ENCODE measurements around the gene RFX2.
A peak's percentile ranks its signal among the peaks of the same experiment; 100 is the strongest.
"Not testable (repeated sequence)": the region's sequence is repeated elsewhere in the genome, so short reads cannot be mapped to it uniquely, and the experiment has no call there.

Gene RFX2

DNA sequence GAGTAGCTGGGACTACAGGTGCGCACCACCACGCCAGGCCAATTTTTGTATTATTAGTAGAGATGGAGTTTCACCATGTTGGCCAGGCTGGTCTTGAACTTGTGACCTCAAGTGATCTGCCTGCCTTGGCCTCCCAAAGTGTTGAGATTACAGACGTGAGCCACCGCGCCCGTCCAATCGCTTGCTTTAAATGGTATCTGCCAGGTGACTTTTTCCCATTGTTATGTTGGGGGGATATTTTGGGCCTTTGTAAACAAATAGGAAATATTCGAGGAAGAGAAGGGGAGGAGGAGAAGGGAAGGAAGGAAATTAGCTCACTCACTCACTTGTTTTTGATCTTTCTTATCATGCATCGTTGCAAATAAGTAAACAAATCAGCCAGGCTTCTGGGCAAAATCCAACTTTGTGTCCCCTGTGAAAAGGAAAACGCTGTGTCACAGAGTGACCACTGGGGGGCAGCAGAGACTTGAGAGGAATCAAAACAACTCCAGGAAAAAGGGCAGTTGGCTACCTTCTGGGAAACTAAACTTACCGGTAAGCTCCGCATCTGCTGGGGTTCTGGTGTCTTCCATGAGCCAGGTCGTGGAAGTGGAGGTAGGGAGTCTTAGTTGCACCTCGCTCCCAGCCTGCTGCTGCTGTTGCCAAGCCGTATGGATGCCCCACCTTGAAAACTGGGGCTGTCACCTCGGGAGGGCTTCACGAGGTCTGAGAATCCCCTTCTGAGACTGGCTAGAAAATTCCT lies 123.1 kb downstream of the RFX2 start:
- DNase-seq, result peak; percentile 76

DNA sequence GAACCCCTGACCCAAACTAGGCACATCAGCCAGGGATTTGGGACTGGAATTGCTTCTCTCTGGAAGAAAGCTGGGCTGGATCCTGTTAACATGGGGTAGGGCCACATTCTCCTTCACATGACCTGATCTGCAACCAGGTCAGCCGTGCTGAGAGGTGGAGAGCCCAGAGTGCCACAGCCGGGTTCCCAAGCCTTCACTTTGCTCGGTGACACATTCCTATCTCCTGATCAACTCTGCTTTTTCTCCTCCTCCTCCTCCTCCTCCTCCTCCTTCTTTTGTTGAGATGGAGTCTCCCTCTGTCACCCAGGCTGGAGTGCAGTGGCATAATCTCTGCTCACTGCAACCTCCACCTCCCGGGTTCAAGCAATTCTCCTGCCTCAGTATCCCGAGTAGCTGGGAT lies 124.5 kb downstream of the RFX2 start:
- not testable (repeated sequence) for DNase-seq

DNA sequence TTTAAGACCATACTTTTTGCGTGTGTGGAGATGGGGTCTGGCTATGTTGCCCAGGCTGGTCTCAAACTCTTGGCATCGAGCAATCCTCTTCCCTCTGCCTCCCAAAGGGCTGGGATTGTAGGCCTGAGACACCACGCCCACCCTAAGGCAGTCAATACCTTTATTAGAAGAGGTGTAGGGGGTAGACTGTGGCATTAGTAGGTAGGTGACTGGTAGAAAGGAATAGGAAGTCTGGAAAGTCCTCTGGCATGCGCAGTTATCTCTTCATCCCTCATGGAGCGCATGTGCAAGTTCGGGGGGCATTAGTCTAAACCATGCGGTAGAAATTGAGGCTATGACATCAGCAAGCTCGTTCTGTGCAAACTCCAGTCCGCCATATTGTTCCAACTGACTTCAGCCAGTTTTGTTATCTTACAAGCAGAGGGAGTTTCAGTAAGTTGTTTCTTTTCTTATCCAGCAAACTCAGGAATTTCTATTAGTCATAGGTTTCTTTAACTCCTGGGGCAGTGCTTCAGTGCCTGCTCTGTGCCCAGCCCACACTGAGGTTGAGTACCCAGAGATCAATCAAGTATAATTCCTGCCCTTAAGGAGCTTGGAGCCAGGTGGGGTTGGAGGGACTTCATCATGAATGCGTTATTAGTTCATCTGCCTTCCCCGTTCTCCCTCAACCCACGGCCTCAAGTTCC lies 125.1 kb downstream of the RFX2 start:
- no peak for DNase-seq

DNA sequence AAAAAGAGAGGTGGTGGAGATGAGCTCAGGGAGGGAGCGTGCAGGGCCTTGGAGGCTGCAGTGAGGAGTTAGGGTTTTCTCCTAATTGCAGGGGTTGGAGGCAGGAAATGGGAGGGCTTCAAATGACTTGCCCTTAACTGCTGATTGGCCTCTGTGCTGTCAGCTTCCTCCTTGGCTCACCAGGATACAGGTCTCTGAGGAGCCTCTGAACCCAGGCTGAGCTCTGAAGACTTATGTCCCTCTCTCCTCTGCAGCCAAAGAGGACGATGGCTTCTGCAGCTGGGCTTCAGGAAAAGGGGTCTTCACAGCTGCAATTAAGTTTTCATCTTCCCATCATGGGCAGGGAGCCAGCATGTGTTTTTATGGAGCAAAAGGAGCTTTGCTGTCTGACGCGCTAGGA lies 125.7 kb downstream of the RFX2 start:
- no peak for DNase-seq

DNA sequence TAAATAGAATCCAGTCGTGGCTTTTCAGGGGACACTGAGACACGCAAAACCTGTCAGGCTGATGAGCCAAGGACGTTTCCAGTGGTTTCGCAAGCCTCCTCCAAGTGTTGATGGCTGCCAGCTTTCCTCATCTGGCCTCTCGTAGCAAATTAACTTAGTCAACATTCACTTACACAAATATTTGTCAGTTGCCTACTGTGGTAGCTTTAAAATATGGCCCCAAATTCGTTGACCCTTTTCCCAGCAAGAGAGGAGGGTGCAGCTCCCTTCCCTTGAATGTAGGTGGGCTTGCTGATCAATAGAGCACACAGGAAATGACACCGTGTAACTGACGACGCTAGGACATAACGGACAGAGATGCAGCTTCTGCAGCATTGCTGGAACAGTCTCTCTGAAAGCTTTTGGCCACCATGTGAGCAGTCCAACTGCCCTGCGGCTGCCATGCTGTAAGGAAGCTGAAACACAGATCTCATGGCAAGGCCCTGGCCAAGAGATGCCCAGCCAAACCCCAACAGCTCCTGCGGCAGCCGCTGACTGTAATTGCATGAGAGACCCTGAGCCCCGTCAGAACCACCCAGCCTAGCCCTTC lies 126.8 kb downstream of the RFX2 start:
- DNase-seq, result no peak

DNA sequence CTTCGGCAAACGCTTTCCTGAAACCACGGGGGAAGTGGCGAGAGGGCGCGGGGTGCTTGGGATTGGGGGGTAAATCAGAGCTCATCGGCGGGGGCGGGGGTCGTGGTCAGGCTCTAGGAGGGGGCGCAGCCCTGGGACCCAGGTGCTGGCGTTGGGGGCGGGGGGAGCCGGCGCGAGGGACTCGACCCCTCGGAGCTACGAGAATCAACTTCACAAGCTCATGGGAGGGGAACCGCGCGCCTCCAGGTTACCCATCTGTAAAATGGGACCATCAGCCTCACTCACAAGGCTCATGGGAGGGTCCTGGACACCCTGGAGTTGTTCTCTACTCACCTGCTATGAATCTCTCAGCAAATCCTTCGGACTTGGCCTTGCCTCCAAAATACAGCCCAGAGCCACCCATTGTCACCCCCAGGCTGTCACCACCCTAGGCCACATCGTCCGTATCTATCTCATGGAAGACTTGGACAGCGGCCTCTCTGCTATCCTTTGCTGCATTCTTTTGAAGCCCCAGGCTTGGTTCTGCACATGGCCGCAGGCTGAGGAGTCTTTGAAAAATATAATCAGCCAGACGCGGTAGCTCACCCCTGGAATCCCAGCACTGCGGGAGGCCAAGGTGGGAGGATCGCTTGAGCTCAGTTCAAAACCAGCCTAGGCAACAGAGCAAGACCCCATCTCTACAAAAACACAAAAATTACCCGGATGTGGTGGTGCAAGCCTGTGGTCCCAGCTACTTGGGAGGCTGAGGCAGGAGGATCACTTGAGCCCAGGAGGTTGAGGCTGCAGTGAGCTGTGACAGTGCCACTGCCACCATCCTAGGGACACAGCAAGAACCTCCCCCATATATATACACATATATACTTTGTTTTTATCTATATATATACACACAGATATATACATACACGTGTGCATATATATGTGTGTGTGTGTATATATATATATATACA lies 131.4 kb downstream of the RFX2 start:
- no peak for DNase-seq

DNA sequence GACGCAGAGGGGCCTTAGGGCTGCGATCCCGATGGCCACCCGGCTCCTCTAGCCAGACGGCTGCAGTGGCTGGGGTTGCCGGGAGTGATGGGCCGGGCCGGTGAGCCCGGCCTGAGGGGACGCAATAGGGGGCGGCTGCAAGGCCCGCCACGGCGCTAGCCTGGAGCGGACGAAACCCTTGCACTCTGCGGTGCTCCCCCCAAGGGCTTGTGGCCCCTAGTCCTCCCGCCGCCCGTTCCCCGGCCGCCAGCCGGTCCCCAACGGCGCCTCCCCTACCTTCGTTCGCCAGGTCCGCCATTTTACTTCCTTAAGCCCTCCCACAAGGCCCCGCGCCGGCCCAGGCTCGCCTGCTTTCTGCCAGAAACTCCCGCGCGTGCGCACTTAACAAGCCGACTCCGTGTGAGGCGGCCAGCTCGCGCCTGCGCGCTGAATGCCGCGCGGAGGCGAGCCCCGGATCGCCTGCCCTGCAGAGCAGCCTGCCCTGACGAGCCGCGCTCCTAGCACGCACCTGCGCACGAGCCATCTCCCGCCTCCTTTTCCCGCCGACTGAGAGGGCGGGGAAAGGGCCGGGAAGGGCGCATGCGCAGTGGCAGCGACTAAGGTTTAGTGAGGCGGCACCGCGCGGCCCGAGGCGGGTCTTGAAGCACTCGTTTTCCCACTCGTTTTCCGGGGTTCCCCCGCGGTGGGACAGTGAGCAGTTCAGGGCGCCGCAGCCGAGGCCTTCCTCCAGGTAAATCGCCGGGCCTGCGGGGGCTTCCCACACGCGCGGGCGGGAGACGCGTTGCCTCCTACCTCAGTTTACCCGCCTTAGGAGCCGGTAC lies 132.3 kb downstream of the RFX2 start, which contains the start of gene RANBP3:
RANBP3 (minus strand) TSS at position 356 of the 821 bp plus-strand sequence; CDS start at position 298, 58 bp downstream.
- peak; percentile 99 for DNase-seq

DNA sequence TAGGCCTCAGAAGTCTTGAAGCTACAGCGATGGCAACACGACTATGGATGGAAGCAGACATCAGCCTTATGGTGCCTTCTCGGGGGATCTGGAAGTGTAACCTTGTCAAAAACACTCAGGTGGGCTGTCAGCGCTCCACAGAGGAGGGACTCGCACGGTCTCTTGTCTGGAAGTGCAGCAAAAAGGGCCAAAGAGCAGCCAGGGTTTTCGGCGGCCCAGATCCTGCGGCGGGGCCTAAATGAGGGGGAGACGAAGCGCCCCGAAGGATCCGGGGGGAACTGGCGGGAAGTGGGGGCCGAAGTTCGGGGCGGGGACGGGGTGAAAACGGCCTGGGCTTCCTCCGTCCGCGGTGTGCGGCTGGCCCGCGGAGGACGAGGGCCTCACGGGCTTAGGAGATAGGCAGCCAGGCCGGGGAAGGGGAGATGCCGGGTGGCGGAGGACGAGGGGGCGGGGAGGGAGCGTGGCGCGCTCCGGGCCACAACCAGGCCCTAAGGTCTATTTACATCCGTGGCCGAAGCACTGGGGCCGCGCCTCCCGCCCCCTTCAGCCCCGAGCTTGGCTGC lies 133.0 kb downstream of the RFX2 start:
- DNase-seq, result no peak

DNA sequence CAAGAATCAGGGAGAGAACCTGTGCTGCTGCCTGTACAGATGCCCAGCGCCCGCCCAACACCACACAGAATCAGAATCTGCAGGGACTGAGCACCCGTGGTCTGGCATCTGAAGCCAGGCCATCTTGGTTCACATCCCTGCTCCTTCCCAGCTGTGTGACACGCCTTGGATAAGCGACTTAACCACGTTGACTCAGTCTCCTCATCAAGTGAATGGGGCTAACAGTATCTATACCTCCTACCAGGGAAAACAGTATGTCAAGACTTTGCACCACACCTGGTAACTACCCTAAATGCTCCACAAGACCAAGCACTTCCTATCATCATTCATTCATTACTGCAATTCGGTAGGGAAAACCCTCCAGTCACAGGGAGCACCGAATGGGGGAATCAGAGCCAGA lies 133.5 kb downstream of the RFX2 start:
- no peak for DNase-seq

DNA sequence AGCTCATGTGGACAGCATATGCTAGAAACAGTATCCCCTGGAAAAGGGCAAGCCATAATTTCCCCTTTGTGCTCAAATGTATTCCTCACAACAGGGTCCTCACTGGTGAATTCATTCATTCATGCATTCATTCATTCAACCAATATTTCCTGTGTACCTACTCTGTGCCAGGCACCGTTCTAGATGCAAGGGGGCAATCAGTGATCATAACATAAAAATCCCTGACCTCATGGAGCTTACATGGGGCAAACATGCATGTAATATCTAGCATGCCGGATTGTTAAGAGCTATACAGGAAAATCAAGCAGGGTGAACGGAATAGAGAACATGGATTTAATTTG lies 134.9 kb downstream of the RFX2 start:
- no peak for DNase-seq

DNA sequence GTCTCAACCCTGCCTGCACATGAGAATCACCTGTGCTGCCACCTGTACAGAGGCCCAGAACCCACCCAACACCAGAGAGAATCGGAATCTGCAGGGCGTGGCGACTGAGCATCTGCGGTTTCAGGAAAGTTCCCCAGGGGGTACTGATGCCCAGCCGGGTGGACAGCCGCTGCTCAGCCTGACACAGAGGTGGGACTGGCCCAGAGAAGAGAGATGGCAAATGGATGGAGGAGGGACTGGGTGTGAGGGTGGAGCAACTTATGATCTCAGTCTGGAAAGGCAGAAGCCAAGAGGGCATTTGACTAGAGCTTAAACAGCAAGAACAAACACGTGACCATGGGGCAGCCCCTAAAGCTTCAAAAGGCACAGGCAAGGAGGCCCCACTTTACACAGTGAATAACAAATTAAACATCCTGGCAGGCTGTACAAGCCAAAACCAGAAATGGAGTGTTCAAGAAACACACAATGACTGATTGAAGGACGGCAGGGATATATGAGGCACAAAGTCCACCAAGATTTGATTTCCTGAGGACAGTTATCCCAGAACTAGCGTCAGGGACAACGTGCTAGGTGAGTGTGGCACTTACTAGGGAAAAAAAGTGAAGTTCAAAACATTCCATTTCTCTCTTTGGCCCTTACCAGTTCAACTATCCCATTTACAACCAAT lies 135.4 kb downstream of the RFX2 start:
- DNase-seq, result no peak

DNA sequence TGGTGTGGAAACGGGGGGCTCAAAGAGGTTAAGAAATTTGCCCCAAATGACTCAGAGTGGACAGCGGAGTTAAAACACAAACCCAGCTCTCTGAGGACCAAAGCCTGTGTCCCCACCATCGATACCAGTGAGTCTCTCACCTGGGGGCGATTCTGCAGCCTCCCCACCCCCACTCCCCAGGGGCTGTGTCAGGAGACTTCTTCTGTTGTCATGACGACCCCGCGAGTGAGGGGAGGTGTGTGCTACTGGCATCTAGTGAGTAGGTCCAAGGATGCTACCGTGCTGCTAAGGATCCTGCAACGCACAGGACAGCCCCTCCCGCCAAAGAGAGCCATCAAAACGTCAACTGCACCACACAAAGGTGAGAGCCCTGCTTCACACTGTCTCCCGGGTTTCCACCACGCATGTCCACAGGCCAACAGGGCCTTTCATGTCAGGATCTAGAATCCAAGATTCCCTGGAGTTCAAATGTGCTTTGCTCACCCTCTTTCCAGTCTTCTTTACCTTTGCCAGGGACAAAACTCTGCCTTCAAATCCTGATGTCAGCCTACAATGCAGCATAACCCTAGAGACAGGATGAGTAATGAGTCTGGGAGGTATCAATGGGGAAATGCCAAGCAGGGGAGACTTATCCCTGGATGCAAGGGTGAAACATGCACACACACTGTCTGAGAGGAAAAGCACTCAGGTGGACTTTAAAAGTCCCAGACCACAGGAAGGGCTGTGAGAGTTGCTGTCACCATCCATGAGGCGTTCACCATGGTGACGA lies 136.2 kb downstream of the RFX2 start:
- DNase-seq, result no peak

DNA sequence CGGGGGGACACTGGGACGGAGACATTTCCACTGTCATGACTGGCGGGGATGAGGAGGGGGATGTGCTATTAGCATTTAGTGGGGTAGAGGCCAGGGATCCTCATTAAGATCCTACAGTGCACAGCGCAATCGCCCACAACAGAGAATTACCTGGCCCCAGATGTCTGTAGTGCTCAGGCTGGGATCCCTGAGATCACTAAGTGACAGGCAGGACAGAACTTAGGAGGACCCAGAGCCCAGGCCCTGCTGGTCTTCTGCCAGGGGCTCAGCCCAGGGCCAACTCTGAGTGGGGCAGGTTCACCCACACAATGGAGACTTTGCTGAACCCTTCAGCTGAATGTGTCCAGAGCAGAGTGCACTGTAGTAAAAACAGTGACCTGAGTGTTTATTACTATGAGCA lies 136.9 kb downstream of the RFX2 start:
- DNase-seq, result no peak

DNA sequence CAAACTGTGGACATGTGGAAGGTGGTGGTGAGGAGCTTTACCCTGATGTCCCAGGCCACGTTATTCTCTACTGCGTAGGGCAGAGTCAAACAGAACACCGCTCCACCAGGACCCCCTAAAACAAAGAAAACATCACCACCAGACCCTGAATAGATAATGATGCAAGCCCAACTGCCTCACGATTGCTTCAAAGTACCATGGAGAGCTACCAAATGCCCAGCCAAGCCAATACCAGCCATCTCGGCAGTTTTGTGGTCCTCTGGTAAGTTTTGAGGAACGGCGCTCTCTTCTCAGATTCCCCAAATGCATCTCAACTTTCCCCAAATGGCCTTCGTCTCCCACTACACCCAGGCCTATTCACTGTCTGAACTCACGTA lies 138.0 kb downstream of the RFX2 start:
- no peak for DNase-seq

DNA sequence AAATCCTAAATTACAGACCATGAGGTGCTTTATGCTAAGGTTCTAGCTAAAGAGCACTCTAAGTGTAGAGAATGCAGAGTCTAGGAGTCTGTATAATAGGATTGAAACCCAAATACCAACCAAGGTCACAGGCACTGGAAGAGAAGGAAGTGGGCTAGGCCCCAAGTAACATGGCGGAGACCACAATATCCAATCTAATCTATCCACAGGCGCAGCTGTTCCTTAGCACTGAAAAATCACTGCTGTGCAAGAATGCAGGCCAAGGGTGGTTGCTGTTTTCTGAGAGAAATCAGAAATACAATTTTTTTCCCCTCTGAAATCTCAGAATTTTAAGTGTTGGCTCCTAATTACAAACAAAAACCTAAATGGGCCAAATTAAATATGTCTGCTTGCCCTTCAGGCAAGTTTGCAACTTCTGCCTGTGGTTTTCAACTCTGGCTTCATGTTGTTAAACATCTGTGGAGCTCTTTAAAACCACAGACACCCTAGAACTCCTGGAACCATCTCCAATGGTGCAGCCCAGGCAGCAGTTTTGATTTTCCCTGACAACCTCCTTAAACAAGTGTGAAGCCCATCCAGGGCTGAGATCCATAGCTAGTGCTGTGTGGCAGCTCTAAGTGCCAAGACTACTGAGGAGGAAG lies 138.5 kb downstream of the RFX2 start:
- DNase-seq, result no peak

DNA sequence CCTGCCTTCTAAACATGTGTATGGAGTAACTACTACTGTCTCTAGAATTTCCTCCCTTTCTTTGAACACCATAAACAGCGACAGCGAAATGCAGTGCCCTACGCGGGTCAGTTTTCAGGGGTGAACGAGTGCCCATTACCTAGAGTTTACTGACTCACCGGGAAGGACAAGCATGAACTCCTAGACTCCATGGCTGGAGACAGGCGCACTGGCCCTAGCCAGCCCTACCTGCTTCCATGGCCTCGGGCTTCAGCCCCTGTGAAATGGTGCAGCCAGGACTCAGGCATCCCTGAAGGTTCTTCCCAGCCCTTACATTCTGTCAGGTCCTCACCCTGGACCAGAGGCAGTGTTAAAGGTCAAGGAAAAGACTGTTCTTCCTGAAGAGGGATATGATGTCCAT lies 140.8 kb downstream of the RFX2 start:
- no peak for DNase-seq

DNA sequence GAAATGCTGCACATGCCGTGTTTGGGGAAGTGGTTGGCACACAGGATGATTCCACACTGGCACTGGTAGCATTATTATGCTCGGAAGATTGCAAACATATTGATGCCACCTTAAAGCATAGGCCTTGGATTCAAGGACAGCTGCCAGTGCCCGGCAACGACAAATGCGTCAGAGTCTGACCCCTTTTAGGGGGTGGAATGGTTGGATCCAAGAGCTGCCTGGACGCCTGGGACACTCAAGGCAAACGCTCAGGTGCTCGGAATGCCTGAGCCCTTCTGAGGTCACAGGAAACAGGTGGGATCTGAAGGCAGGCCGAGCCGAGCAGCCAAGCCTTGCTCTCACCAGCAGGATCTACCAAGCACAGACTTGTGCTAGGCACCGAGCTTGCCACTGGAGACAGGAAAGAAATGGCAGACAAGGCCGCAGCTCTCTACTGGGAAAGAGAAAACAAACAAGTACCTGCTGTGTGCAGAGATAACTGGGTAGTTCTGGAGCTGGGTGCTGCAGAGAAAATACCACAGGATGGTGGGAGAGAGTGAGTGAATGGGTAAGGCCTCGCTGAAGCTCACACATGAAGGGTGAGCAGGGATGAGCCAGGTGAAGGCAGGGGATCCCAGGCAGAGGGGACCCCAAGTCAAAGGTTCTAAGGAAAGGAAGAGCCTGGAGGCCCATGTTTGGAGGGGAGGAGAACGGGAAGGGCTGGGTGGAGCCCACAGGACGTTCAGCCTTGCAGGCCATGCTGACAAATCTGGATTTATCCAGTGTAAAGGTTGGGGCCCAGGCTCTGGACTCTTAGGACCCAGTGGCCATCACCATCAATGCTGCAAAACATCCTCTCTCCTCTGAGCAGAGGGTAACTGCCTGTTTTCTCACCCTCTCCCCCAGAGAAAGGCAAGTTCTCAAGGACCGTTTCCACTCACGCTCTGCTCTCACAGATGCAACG lies 141.6 kb downstream of the RFX2 start:
- peak; percentile 24 for DNase-seq

DNA sequence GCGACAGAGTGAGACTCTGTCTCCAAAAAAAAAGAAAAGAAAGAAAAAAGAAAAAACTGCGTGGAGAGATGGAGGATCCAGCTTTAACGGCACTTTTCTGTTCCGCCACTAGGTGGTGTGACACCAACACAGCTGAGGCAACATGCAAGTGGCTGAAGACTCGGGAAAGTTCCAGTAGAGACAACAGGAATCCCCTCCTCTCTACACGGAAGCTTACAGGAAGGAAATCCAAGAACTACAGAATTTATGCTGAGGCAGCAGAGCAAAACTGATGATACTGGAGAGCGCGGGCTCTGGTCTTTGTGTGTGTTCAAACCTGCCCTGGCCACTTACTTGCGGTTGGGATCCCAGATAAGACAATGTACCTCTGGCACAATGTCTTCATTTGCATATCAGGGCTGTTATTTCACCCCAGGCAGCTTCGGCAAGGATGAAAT lies 142.3 kb downstream of the RFX2 start:
- peak; percentile 51 for DNase-seq

DNA sequence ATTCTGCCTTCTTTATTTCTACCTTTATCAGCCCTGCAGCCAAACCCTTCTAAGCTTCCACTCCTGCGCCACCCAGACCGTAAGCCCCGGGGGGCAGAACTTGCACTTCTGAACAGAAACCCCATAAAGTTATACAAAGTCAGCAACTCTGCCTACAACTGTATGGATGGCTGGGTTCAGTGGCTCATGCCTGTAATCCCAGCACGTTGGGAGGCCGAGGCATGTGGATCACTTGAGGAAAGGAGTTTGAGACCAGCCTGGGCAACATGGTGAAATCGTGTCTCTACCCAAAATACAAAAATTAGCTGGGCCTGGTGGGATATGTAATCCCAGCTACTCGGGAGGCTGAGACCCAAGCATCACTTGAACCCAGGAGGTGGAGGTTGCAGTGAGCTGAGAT lies 142.7 kb downstream of the RFX2 start:
- DNase-seq, result no peak

All from NCI-H1105 treated with DMSO at 0.1 percent for 48 hours (cell line).